HTR-8/SVneo (cell line): ENCODE measurements around the gene STX16.

Experiments
- DNase-seq: peaks from one replicate; pipeline ENCODE4 v3.0.0; 2011; ENCODE audit warnings: low spot score, mixed read lengths; ENCODE audit not compliant: insufficient read length
- FAIRE-seq: peaks from 2 replicates; lab custom pipeline; 2011; peaks lifted over from hg19 to GRCh38; lab: Jason Lieb, UNC

STX16 gene

GRCh38 chr20:58693226-58694006 lies 42.3 kb downstream of the STX16 start:
- peak; percentile 90 for FAIRE-seq
- no peak for DNase-seq

- FAIRE-seq = no peak
- no peak for DNase-seq
Measured at GRCh38 chr20:58694241-58695083, 43.4 kb downstream of the STX16 start.

GRCh38 chr20:58695084-58695722 lies 44.1 kb downstream of the STX16 start:
- FAIRE-seq = peak; percentile 100
- DNase-seq = no peak

GRCh38 chr20:58695895-58696375 lies 44.9 kb downstream of the STX16 start:
- DNase-seq (no peak), FAIRE-seq (no peak)

GRCh38 chr20:58696411-58696961 lies 45.4 kb downstream of the STX16 start:
- FAIRE-seq = no peak

GRCh38 chr20:58697201-58697866 lies 46.3 kb downstream of the STX16 start:
- DNase-seq = no peak
- FAIRE-seq = no peak

More at GRCh38 chr20:58696411-58696961, 45.4 kb downstream of the STX16 start:
- DNase-seq = no peak

GRCh38 chr20:58697867-58698703 lies 47.0 kb downstream of the STX16 start:
- DNase-seq (no peak), FAIRE-seq (peak; percentile 72)

- peak; percentile 77 for FAIRE-seq
- no peak for DNase-seq
Measured at GRCh38 chr20:58698741-58699622, 47.9 kb downstream of the STX16 start.

GRCh38 chr20:58699623-58700107 lies 48.6 kb downstream of the STX16 start:
- FAIRE-seq (peak; percentile 80), DNase-seq (no peak)

- FAIRE-seq (peak; percentile 88), DNase-seq (no peak)
Measured at GRCh38 chr20:58700121-58700821, 49.2 kb downstream of the STX16 start.

GRCh38 chr20:58700823-58701222 lies 49.7 kb downstream of the STX16 start:
- FAIRE-seq = no peak
- no peak for DNase-seq

- DNase-seq (no peak), FAIRE-seq (peak; percentile 26)
Measured at GRCh38 chr20:58701431-58702160, 50.5 kb downstream of the STX16 start.

- no peak for FAIRE-seq
Measured at GRCh38 chr20:58702161-58702510, 51.1 kb downstream of the STX16 start.

GRCh38 chr20:58702859-58703648 lies 52.0 kb downstream of the STX16 start:
- DNase-seq (no peak), FAIRE-seq (no peak)

More at GRCh38 chr20:58702161-58702510, 51.1 kb downstream of the STX16 start:
- DNase-seq = no peak

GRCh38 chr20:58703765-58704371 lies 52.8 kb downstream of the STX16 start:
- FAIRE-seq (peak; percentile 26), DNase-seq (no peak)
